Osteocyte (in vitro differentiated cells): ENCODE data around the gene PTCD1. TPM values are rescaled to one million over a fixed set of nuclear protein-coding genes. Genes with fewer than 3 reads are reported as not detected.
A peak's percentile ranks its signal among the peaks of the same experiment; 100 is the strongest.

Source experiments
- DNase-seq: peaks from one replicate; pipeline ENCODE4 v3.0.0; 2021; ENCODE audit warnings: mixed read lengths; ENCODE audit not compliant: unreplicated experiment; ENCODE audit errors: extremely low spot score
- H3K27ac Mint-ChIP-seq: one replicate; pipeline ENCODE4 v1.8.0; 2021; ENCODE audit warnings: mild to moderate bottlenecking, mixed read lengths; ENCODE audit not compliant: unreplicated experiment
- H3K27me3 Mint-ChIP-seq: one replicate; pipeline ENCODE4 v1.8.0; 2021; ENCODE audit warnings: mixed read lengths; ENCODE audit not compliant: unreplicated experiment
- H3K36me3 Mint-ChIP-seq: one replicate; pipeline ENCODE4 v1.8.0; 2021; ENCODE audit warnings: mixed read lengths; ENCODE audit not compliant: unreplicated experiment
- H3K4me1 Mint-ChIP-seq: one replicate; pipeline ENCODE4 v1.8.0; 2021; ENCODE audit warnings: mixed read lengths; ENCODE audit not compliant: unreplicated experiment
- H3K4me3 Mint-ChIP-seq: one replicate; pipeline ENCODE4 v1.8.0; 2021; ENCODE audit warnings: mild to moderate bottlenecking, moderate library complexity, mixed read lengths; ENCODE audit not compliant: unreplicated experiment
- H3K9me3 Mint-ChIP-seq: one replicate; pipeline ENCODE4 v1.8.0; 2021; ENCODE audit warnings: mixed read lengths; ENCODE audit not compliant: unreplicated experiment
- total RNA-seq: library from RNA; stranded (reverse); gene quantifications from 2 replicates; pipeline ENCODE4 v1.2.1, GENCODE V29; 2021
- TF ChIP-seq, protein P1 (sequence below): fragments of 200-600 bp; sonication (generic); IDR thresholded peaks from 2 replicates; pipeline ENCODE4 v1.5.0; 2021; ENCODE audit warnings: antibody characterized with exemption, mild to moderate bottlenecking, moderate library complexity

The PTCD1 gene
- total RNA-seq, 1 donor from 2014 or later = 10.5 TPM

DNA sequence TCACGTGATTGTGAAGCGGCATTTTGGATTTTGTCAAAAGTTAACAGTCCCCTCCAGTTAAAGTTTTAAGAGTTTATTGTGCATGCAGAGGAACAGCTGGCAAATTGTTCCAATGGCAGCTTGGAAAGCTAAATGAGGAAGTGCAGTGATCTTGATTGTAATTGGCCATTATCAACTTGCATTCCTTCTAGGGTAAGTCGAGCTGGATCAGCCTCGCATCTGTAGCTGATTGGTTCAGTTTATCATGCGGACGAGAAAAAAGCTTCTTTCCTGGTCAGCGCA is 34.7 kb upstream of the PTCD1 start:
- TF ChIP-seq, protein P1, sequence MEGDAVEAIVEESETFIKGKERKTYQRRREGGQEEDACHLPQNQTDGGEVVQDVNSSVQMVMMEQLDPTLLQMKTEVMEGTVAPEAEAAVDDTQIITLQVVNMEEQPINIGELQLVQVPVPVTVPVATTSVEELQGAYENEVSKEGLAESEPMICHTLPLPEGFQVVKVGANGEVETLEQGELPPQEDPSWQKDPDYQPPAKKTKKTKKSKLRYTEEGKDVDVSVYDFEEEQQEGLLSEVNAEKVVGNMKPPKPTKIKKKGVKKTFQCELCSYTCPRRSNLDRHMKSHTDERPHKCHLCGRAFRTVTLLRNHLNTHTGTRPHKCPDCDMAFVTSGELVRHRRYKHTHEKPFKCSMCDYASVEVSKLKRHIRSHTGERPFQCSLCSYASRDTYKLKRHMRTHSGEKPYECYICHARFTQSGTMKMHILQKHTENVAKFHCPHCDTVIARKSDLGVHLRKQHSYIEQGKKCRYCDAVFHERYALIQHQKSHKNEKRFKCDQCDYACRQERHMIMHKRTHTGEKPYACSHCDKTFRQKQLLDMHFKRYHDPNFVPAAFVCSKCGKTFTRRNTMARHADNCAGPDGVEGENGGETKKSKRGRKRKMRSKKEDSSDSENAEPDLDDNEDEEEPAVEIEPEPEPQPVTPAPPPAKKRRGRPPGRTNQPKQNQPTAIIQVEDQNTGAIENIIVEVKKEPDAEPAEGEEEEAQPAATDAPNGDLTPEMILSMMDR = no peak
- Mint-ChIP-seq H3K27ac (peak overlapping the region; percentile 95), H3K27me3 (peaks cover 6% of the 10 kb centered on the region), H3K4me3 (peak overlapping the region; percentile 95), H3K36me3 (peaks cover 4% of the 10 kb centered on the region), H3K4me1 (peaks cover 17% of the 10 kb centered on the region), H3K9me3 (no peaks in the 10 kb centered on the region)
- DNase-seq = no peak

DNA sequence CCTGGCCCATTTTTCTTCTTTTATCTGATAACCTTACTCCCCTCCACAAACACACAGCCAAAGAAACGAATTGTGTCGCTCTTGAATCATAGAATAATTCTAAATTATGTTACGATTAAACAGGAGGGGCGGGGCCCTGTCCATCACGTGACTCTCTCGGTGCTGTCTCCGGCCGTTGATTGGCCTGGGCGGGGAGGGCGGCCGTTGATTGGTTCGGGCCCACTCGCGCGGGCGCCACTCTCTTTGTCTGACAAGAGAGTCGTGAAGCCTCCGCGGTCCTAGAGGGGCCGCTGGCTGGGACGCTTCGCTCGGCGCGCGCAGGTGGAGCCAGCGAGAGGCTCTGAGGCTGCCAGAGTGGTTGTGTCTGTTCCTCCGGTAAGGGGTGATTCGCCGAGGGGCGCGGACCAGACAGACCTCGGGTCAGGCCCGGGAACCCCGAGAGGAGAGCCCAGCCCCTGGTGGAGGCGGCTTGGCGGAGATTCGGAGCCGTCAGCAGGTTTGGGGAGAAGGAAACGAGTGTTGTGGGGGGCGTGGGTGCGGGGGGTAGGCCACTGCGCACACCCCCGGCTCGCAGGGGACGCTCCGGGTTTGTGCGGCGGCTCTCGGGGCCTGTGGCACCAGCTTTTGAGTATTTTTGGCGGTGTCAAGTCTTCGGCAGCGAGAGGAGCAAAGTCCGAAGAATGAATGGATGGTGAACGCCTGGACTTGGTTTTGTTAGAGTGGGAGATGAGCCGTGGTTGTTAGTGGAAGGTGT is 34.1 kb upstream of the PTCD1 start, which contains the start of gene ZNF789:
Gene ZNF789, plus strand, starts transcription at position 330 of the 754 bp plus-strand sequence. CDS start 3,567 bp downstream, outside the sequence.
- H3K27me3 Mint-ChIP-seq = peaks cover 6% of the 10 kb centered on the region

DNA sequence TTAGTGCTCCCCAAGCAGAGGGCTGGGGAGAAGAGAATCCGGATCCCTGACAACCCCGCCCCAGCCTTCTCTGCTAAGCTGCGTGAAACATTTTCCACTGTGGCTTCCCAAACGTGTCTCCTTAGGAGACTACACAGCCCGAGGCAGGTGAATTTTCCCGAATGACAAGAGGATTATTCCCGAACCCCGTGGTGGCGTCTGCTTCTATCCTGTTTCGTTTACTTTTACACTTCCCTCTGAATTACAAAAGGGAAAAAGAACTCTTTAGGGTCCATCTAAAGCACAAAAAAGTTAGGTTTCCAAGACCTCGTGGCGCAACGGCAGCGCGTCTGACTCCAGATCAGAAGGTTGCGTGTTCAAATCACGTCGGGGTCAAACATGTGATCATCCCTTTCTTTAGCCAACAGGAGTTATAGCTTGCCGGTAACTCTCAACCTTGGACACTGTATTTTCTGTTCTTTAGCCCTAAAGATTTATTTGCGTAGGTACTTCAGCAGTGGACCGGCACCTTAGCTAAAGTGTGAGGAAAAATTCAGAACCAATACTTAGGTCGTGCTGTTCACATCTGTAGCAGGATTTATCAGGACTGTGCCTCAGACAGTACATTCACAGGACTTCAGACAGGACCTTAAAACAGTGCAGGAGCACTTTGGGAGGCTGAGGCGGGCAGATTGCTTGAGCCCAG is 30.9 kb upstream of the PTCD1 start:
- peaks cover 28% of the 10 kb centered on the region for H3K4me1 Mint-ChIP-seq
- TF ChIP-seq, protein P1 = no peak
- DNase-seq = no peak
- peaks cover 6% of the 10 kb centered on the region for H3K27me3 Mint-ChIP-seq
- H3K4me3 Mint-ChIP-seq = no peak overlapping the region
- H3K9me3 Mint-ChIP-seq = no peaks in the 10 kb centered on the region
- H3K36me3 Mint-ChIP-seq = no peaks in the 10 kb centered on the region
- peak overlapping the region; percentile 31 for H3K27ac Mint-ChIP-seq

More for the DNA sequence above, 34.1 kb upstream of the PTCD1 start, which contains the start of gene ZNF789:
- Mint-ChIP-seq H3K4me3 (peak within 1 kb of the TSS; percentile 95), H3K36me3 (peaks cover 4% of the 10 kb centered on the region), H3K9me3 (no peaks in the 10 kb centered on the region), H3K27ac (peak within 1 kb of the TSS; percentile 95), H3K4me1 (peaks cover 14% of the 10 kb centered on the region)
- TF ChIP-seq, protein P1 = no peak
- peak; percentile 99 for DNase-seq

DNA sequence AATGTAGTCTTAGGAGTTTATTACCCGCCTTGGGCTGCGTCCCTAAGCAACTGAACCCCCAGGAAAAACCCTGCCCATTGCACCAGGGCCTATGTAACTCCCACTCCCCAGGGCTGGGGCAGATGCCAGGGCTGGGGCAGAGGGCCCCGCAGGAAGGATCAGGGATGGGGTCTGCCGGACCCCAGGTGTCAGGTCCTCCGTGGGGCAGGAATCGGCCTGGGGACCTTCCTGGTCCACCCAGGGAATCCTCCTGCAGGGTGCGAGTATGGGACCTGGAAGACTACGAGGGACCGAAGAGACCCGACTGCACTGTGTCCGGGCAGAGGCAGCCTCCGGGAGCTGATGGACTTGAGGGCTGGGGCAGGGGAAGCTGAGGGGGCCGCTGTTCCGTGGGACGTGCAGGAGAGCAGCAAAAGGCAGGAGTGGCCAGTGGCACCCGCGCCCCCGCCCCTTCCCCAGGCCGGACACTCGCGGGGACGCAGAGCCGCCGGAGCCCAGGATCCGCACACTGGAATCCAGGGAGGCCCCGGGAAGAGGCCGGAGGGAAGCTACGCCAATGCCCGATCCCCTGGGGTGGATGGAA is 29.8 kb upstream of the PTCD1 start:
- Mint-ChIP-seq H3K27me3 (peaks cover 6% of the 10 kb centered on the region), H3K36me3 (peaks cover 5% of the 10 kb centered on the region), H3K4me1 (peaks cover 27% of the 10 kb centered on the region), H3K9me3 (no peaks in the 10 kb centered on the region), H3K4me3 (no peak overlapping the region), H3K27ac (no peak overlapping the region)
- TF ChIP-seq, protein P1 = no peak
- DNase-seq = no peak

DNA sequence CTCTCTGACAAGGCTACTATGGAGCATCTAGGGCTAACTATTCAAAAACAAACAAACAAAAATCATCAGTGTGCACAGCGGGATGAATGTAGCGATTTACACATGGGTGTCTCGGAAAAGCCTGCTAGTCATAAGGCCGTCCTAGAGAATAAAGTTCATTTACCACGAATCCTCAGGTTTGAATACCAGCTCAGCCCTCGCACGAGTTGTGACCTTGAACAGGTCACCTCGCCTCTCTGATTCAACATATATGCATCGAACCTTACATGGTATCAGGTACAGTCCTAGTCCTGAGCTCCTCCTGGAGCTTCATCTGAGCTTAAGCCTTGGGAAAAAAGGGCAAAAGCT is 26.8 kb upstream of the PTCD1 start:
- TF ChIP-seq, protein P1 = no peak
- no peak for DNase-seq
- Mint-ChIP-seq H3K36me3 (peaks cover 8% of the 10 kb centered on the region), H3K27ac (peak overlapping the region; percentile 87), H3K4me1 (peaks cover 20% of the 10 kb centered on the region), H3K27me3 (peaks cover 3% of the 10 kb centered on the region), H3K4me3 (peak overlapping the region; percentile 86), H3K9me3 (no peaks in the 10 kb centered on the region)
